GM12878 (cell line): ENCODE measurements around the gene ZNF804B. TPM values are rescaled to one million over a fixed set of nuclear protein-coding genes. Genes with fewer than 3 reads are reported as not detected.

Source experiments
- ATAC-seq: fragments of 200-7000 bp; cut with Tn5 transposase; 3 replicates; pipeline ENCODE4 v1.9.1; 2020; ENCODE audit warnings: mild to moderate bottlenecking, moderate library complexity
- BruUV-seq: library from RNA; stranded (reverse); fragments of 400-500 nt; replicated peaks from 2 replicates; lab custom pipeline; 2021; lab: Mats Ljungman, UMichigan
- CTCF ChIA-PET: fragments of 300-600 bp; sonication (Branson Sonifier 250); formaldehyde crosslinking; extraction: SDS; loops from one replicate; lab custom pipeline; 2021; ENCODE audit warnings: inconsistent platforms; lab: Yijun Ruan, JAX
- POLR2A ChIA-PET: fragments of 350-600 bp; formaldehyde crosslinking; extraction: SDS; loops from one replicate; lab custom pipeline; 2021; ENCODE audit warnings: inconsistent platforms; lab: Charles Lee
- RAD21 ChIA-PET: fragments of 300-600 bp; sonication (Branson Sonifier 250); formaldehyde crosslinking; loops from one replicate; lab custom pipeline; 2023; ENCODE audit warnings: antibody characterized with exemption; ENCODE audit not compliant: unreplicated experiment; lab: Charles Lee
- SMC1A ChIA-PET: fragments of 300-600 bp; sonication (Branson Sonifier 250); formaldehyde crosslinking; loops from one replicate; lab custom pipeline; 2023; ENCODE audit not compliant: unreplicated experiment, uncharacterized antibody; lab: Charles Lee
- DNase-seq: peaks from one replicate; pipeline ENCODE4 v3.0.0-alpha.2; 2011; ENCODE audit warnings: low read depth, low spot score
- FAIRE-seq: peaks from 3 replicates; lab custom pipeline; 2011; peaks lifted over from hg19 to GRCh38; lab: Jason Lieb, UNC
- H2AFZ ChIP-seq: 2 replicates; pipeline ENCODE4 v1.6.0; 2011; ENCODE audit warnings: low read depth, low read length, control low read depth; ENCODE audit not compliant: control insufficient read depth
- H3K27ac ChIP-seq: 2 replicates; pipeline ENCODE4 v1.5.1; 2011; ENCODE audit warnings: control low read depth; ENCODE audit not compliant: control insufficient read depth, insufficient read depth
- H3K27me3 ChIP-seq, 2 experiments: replicated peaks in 1 of 2; 2 replicates each; pipeline versions ENCODE4 v1.6.0 to v1.6.1; 2011; ENCODE audit warnings: low read length in 1 of 2; ENCODE audit not compliant: control insufficient read depth in 2 of 2, insufficient read depth in 2 of 2
- H3K36me3 ChIP-seq, 2 experiments: 2 replicates each; pipeline ENCODE4 v1.5.1; 2011; ENCODE audit warnings: low read length in 1 of 2; ENCODE audit not compliant: control insufficient read depth in 2 of 2, insufficient read depth in 2 of 2
- H3K4me1 ChIP-seq: 2 replicates; pipeline ENCODE4 v1.6.1; 2011; ENCODE audit warnings: mild to moderate bottlenecking, low read length, moderate library complexity, mixed read lengths; ENCODE audit not compliant: control insufficient read depth, insufficient read depth
- H3K4me2 ChIP-seq: 2 replicates; pipeline ENCODE4 v1.6.0; 2011; ENCODE audit warnings: control low read depth; ENCODE audit not compliant: control insufficient read depth, insufficient read depth
- H3K4me3 ChIP-seq: fragments of 200-600 bp; sonication (generic); 2 replicates; pipeline ENCODE4 v1.5.1; 2016
- H3K79me2 ChIP-seq: 2 replicates; pipeline ENCODE4 v1.6.0; 2011; ENCODE audit warnings: low read length; ENCODE audit not compliant: control insufficient read depth, insufficient read depth
- H3K9ac ChIP-seq: 2 replicates; pipeline ENCODE4 v1.8.0; 2011; ENCODE audit warnings: low read length, control low read depth, mixed read lengths; ENCODE audit not compliant: control insufficient read depth, insufficient read depth
- H3K9me3 ChIP-seq: replicated peaks from 3 replicates; pipeline ENCODE4 v1.5.1; 2011; ENCODE audit warnings: mild to moderate bottlenecking, low read length; ENCODE audit not compliant: control insufficient read depth, insufficient read depth
- H4K20me1 ChIP-seq: 2 replicates; pipeline ENCODE4 v1.6.0; 2011; ENCODE audit not compliant: control insufficient read depth, insufficient read depth
- ASH2L ChIP-seq: fragments of 300-600, 200-600 bp; sonication (generic); IDR thresholded peaks from 2 replicates; pipeline ENCODE4 v1.6.1; 2017; ENCODE audit warnings: low read depth, mild to moderate bottlenecking, borderline replicate concordance
- ATF7 ChIP-seq: fragments of 450-650 bp; IDR thresholded peaks from 2 replicates; pipeline ENCODE4 v1.6.1; 2016; ENCODE audit warnings: low read depth, mild to moderate bottlenecking
- BCL11A ChIP-seq: IDR thresholded peaks from 2 replicates; pipeline ENCODE4 v1.6.1; 2011; ENCODE audit warnings: low read depth, low read length
- CBX5 ChIP-seq: sonication (generic); IDR thresholded peaks from 2 replicates; pipeline ENCODE4 v1.6.1; 2016; ENCODE audit warnings: low read depth, moderate library complexity, mild to moderate bottlenecking, inconsistent platforms
- CUX1 ChIP-seq: IDR thresholded peaks from 2 replicates; pipeline ENCODE4 v1.6.1; 2012; ENCODE audit warnings: improper control_type of control experiment, low read depth, low read length; ENCODE audit not compliant: insufficient replicate concordance
- E2F8 ChIP-seq: fragments of 450-650 bp; IDR thresholded peaks from 2 replicates; pipeline ENCODE4 v1.6.1; 2018; ENCODE audit warnings: mild to moderate bottlenecking, low read depth, moderate library complexity; ENCODE audit not compliant: partially characterized antibody
- KDM1A ChIP-seq: fragments of 200-600 bp; sonication (generic); IDR thresholded peaks from 2 replicates; pipeline ENCODE4 v1.6.1; 2016; ENCODE audit warnings: borderline replicate concordance
- MYC ChIP-seq: IDR thresholded peaks from 2 replicates; pipeline ENCODE4 v1.6.1; 2011; ENCODE audit warnings: mild to moderate bottlenecking, low read length, moderate library complexity, inconsistent platforms; ENCODE audit not compliant: insufficient read depth, insufficient replicate concordance, insufficient read length, severe bottlenecking
- NBN ChIP-seq: fragments of 450-650 bp; IDR thresholded peaks from 2 replicates; pipeline ENCODE4 v1.6.1; 2016
- PRDM15 ChIP-seq: fragments of 450-650 bp; formaldehyde crosslinking; IDR thresholded peaks from 2 replicates; pipeline ENCODE4 v1.4.0; 2020; ENCODE audit warnings: mild to moderate bottlenecking, moderate library complexity
- RBBP5 ChIP-seq: fragments of 200-600 bp; sonication (generic); conservative IDR thresholded peaks from 2 replicates; pipeline ENCODE4 v1.6.1; 2016
- SP1 ChIP-seq: IDR thresholded peaks from one replicate; pipeline ENCODE4 v1.6.1; 2011; ENCODE audit warnings: low read depth, low read length
- SRF ChIP-seq, 2 experiments: IDR thresholded peaks; 2 replicates each; pipeline ENCODE4 v1.6.1; 2011; ENCODE audit warnings: low read depth in 2 of 2, low read length in 2 of 2, mild to moderate bottlenecking in 1 of 2, moderate library complexity in 1 of 2
- ZZZ3 ChIP-seq: IDR thresholded peaks from 2 replicates; pipeline ENCODE4 v1.6.1; 2011; ENCODE audit warnings: low read depth; ENCODE audit not compliant: control insufficient read depth, insufficient read length
- WGBS: methylation state at CpG from one replicate; pipeline ENCODE4 v1.1.6; 2016; ENCODE audit warnings: low lambda C conversion rate; ENCODE audit not compliant: insufficient replicate concordance, insufficient coverage; ENCODE audit errors: missing lambda C conversion rate; 5-methylcytosine and 5-hydroxymethylcytosine counted together
- in situ Hi-C: fragments of 300-500 bp; cut with MboI; formaldehyde crosslinking; loops from 9 replicates; pipeline ENCODE4 v1.14.3; 2018; ENCODE audit warnings: mixed read lengths
- intact Hi-C: fragments of 100-400 bp; cut with micrococcal nuclease; formaldehyde crosslinking; loops from one replicate; pipeline ENCODE4 v1.14.2; 2022; ENCODE audit not compliant: unreplicated experiment
- polyA plus RNA-seq, 11 experiments: library from polyadenylated mRNA; depleted of rRNA in 4 of 11; unstranded in 6 of 11; stranded (reverse) in 5 of 11; fragments of >200 nt; fragmentation: Nextera tagmentation in 4 of 11; fragmentation: Illumina TruSeq in 1 of 11; extraction: Ambion mirVana in 4 of 11; extraction: Trizol in 1 of 11; gene quantifications; 1 replicate in 1 of 11; 2 replicates in 10 of 11; pipeline versions ENCODE4 v1.2.1 to v1.2.3, GENCODE V29; 2011 to 2016; ENCODE audit warnings: inconsistent platforms in 2 of 11, missing spikeins in 2 of 11, low read depth in 1 of 11
- total RNA-seq, 4 experiments: library from RNA; depleted of rRNA in 3 of 4; stranded (reverse); fragments of >200 nt in 3 of 4; fragmentation: Illumina TruSeq in 1 of 4; extraction: Trizol in 1 of 4; gene quantifications; 2 replicates each; pipeline versions ENCODE4 v1.2.1 to v1.2.3, GENCODE V29; 2013 to 2021

Gene ZNF804B
- total and polyA plus RNA-seq, 10 of the 15 experiments (the other 5 are each of a cell fraction or from before 2014, with no cell fraction given): not detected

GRCh38 chr7:89017695-89018094, 258.2 kb downstream of the ZNF804B start:
- CTCF ChIA-PET: no interaction called here
- no peak overlapping the region for H3K4me2 ChIP-seq
- 49% methylated on average over 3 of the region's 3 CpGs for WGBS
- no peaks in the 10 kb centered on the region for H3K36me3 ChIP-seq
- ATAC-seq (no peak), FAIRE-seq (no peak), DNase-seq (no peak)
- H3K79me2 ChIP-seq: no peaks in the 10 kb centered on the region
- H3K27ac ChIP-seq: no peak overlapping the region
- intact Hi-C loops: no loop called here
- H3K9ac ChIP-seq: no peak overlapping the region
- SMC1A ChIA-PET: interaction anchor here (1.3 to 2.2 kb wide), 2 partner anchors 11 to 13 kb away, joined by 5 to 10 read pairs; no protein-coding TSS in a partner anchor
- RAD21 ChIA-PET: no interaction called here
- H4K20me1 ChIP-seq: no peaks in the 10 kb centered on the region
- in situ Hi-C loops: no loop called here
- H3K9me3 ChIP-seq: no peaks in the 10 kb centered on the region
- POLR2A ChIA-PET: no interaction called here
- BruUV-seq: no TSS peak
- no peaks in the 10 kb centered on the region for H3K4me1 ChIP-seq
- no peak overlapping the region for H2AFZ ChIP-seq
- no peak overlapping the region for H3K4me3 ChIP-seq
- no peaks in the 10 kb centered on the region for H3K27me3 ChIP-seq
- TF ChIP-seq BCL11A (no peak), ATF7 (no peak), SP1 (no peak), KDM1A (no peak), CBX5 (no peak), E2F8 (no peak), CUX1 (no peak), MYC (no peak), RBBP5 (no peak), SRF (IDR thresholded peaks at IDR 0.05; ENCODE audit: low read depth in 2 of 2, low read length in 2 of 2) (no peak), ZZZ3 (no peak), PRDM15 (CRISPR knock-in tag) (no peak), NBN (no peak), ASH2L (no peak)
